Nephron progenitor cell (in vitro differentiated cells): ENCODE data around the gene PPP6R1.

Experiments used
- DNase-seq: peaks from one replicate; pipeline ENCODE4 v3.0.0; 2021
- H3K27ac Mint-ChIP-seq: 2 replicates; pipeline ENCODE4 v1.8.0; 2021; ENCODE audit warnings: mild to moderate bottlenecking, moderate library complexity, mixed read lengths
- H3K27me3 Mint-ChIP-seq: 2 replicates; pipeline ENCODE4 v1.8.0; 2021; ENCODE audit warnings: mild to moderate bottlenecking, low read depth, mixed read lengths; ENCODE audit not compliant: poor library complexity
- H3K36me3 Mint-ChIP-seq: 2 replicates; pipeline ENCODE4 v1.8.0; 2021; ENCODE audit warnings: low read depth, mixed read lengths
- H3K4me1 Mint-ChIP-seq: 2 replicates; pipeline ENCODE4 v1.8.0; 2021; ENCODE audit warnings: mixed read lengths
- H3K4me3 Mint-ChIP-seq: 2 replicates; pipeline ENCODE4 v1.8.0; 2021; ENCODE audit warnings: mild to moderate bottlenecking, moderate library complexity, mixed read lengths
- H3K9me3 Mint-ChIP-seq: 2 replicates; pipeline ENCODE4 v1.8.0; 2021; ENCODE audit warnings: mild to moderate bottlenecking, moderate library complexity, mixed read lengths
- TF ChIP-seq, protein P1 (sequence below): fragments of 200-600 bp; sonication (generic); IDR thresholded peaks from 2 replicates; pipeline ENCODE4 v1.5.0; 2021; ENCODE audit warnings: antibody characterized with exemption

The PPP6R1 gene

DNA sequence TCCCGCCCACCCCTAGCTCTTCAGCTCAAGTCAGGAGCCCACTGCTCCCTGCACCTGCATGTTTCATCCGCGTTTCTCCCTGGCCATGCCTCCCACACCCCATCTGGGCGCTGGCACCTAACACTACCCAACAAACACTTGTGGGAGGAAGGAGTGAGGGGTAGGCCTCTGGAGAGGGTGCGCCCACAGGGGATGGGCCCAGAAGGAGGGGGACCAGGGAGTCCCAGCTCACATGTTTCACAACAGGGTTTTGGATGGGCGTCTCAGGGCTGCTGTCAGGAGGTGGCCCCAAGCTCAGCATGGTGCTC lies 18.1 kb downstream of the PPP6R1 start:
- Mint-ChIP-seq H3K9me3 (no peaks in the 10 kb centered on the region), H3K4me1 (no peaks in the 10 kb centered on the region), H3K27me3 (no peaks in the 10 kb centered on the region), H3K27ac (peak overlapping the region; percentile 69), H3K4me3 (no peak overlapping the region), H3K36me3 (peaks cover 42% of the 10 kb centered on the region)
- no peak for DNase-seq
- TF ChIP-seq, protein P1, sequence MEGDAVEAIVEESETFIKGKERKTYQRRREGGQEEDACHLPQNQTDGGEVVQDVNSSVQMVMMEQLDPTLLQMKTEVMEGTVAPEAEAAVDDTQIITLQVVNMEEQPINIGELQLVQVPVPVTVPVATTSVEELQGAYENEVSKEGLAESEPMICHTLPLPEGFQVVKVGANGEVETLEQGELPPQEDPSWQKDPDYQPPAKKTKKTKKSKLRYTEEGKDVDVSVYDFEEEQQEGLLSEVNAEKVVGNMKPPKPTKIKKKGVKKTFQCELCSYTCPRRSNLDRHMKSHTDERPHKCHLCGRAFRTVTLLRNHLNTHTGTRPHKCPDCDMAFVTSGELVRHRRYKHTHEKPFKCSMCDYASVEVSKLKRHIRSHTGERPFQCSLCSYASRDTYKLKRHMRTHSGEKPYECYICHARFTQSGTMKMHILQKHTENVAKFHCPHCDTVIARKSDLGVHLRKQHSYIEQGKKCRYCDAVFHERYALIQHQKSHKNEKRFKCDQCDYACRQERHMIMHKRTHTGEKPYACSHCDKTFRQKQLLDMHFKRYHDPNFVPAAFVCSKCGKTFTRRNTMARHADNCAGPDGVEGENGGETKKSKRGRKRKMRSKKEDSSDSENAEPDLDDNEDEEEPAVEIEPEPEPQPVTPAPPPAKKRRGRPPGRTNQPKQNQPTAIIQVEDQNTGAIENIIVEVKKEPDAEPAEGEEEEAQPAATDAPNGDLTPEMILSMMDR: no peak

DNA sequence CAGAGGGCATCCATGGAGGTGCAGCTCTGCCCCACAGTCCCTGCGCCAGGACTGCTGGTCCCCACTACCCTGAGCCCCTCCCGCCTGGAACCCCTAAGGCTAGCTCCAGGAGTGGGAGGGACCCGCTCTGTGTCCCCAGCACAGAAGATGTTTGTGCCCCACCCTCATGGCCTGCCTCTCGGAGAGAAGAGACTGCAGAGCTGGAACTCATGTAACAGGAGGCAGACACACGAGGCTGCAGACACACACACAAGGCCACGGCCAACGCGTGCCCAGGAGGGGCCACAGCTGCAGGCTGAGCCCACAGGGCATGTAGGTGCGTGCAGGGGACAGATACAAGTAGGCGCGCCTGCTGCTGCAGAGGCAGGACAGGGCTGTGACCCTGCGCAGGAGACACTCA lies 19.8 kb downstream of the PPP6R1 start:
- Mint-ChIP-seq H3K4me1 (no peaks in the 10 kb centered on the region), H3K36me3 (peaks cover 56% of the 10 kb centered on the region), H3K4me3 (no peak overlapping the region), H3K27ac (no peak overlapping the region), H3K27me3 (no peaks in the 10 kb centered on the region), H3K9me3 (no peaks in the 10 kb centered on the region)
- DNase-seq: no peak
- TF ChIP-seq, protein P1: no peak

- Mint-ChIP-seq H3K27ac (no peak overlapping the region), H3K4me1 (peaks cover 4% of the 10 kb centered on the region), H3K4me3 (no peak overlapping the region), H3K36me3 (peaks cover 54% of the 10 kb centered on the region), H3K27me3 (no peaks in the 10 kb centered on the region), H3K9me3 (no peaks in the 10 kb centered on the region)
- no peak for DNase-seq
- TF ChIP-seq, protein P1: no peak
Observed at GRCh38 chr19:55238030-55238429, 20.8 kb downstream of the PPP6R1 start.

DNA sequence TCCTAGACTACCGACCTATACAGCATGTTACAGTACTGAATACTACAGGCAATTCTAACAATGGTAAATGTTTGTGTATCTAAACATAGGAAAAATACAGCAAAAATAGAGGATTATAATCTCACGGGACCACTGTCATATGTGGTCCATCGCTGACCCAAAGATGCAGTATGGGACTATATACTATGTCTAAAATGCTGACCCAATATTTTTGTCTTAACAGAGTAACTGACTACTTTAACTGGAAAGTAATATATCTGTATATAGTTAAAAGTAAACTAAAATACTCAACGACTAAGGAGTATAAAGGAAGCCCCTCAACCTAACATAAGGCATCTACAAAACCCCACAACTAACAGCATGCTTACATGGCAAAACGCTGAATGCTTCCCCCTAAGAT lies 25.8 kb downstream of the PPP6R1 start:
- H3K4me1 Mint-ChIP-seq: peaks cover 16% of the 10 kb centered on the region
- TF ChIP-seq, protein P1: no peak
- H3K4me3 Mint-ChIP-seq: no peak overlapping the region
- H3K27me3 Mint-ChIP-seq: no peaks in the 10 kb centered on the region
- DNase-seq: no peak
- H3K36me3 Mint-ChIP-seq: peaks cover 54% of the 10 kb centered on the region
- H3K27ac Mint-ChIP-seq: peak overlapping the region; percentile 64
- H3K9me3 Mint-ChIP-seq: no peaks in the 10 kb centered on the region

GRCh38 chr19:55232286-55232602 lies 26.6 kb downstream of the PPP6R1 start:
- TF ChIP-seq, protein P1: no peak
- peak overlapping the region; percentile 97 for H3K27ac Mint-ChIP-seq
- H3K4me3 Mint-ChIP-seq: no peak overlapping the region
- peak; percentile 32 for DNase-seq
- H3K4me1 Mint-ChIP-seq: peaks cover 16% of the 10 kb centered on the region
- H3K36me3 Mint-ChIP-seq: peaks cover 48% of the 10 kb centered on the region
- H3K27me3 Mint-ChIP-seq: no peaks in the 10 kb centered on the region
- H3K9me3 Mint-ChIP-seq: no peaks in the 10 kb centered on the region

DNA sequence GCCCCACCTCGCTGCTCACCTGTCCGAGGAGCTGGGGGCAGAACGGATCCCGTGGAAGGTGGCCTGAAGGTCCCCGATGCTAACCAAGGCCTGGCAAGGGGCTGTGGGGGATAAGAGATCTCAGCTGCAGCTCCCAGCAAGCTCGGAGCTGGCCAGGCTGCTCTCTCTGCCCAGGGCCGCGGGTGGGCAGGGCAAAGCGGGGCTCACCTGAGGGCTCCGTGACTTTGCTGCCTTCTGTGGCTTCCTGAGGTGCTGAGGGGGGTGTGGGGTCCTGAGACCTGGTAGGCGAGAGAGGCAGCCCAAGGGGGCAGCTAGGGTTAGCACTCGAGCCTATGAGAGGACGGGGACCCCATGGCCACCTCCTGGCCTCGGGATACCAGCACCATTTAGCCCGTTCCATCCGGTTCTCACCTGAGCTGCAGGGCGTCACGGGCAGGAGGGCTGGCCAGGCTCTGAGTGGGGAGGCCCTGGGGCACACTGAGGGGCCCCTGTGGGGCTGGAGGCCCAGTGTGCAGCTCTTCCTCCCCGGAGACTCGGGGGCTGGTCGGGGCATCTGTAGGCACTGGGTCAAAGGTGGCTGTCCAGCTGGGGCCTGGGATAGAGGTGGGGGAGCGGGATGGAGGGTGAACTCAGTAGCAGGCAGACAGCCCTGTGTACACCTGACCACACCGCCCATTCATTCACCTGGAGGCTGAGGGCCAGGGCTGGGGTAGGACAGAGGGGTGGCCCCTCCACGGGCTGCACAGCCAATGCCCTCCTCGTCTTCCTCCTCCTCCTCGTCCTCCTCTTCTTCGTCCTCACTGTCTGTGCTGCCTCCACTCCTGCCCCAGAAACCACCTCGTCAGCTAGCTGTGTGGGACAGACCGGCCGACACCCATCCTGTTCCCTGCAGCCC lies 27.2 kb downstream of the PPP6R1 start:
- Mint-ChIP-seq H3K4me1 (peaks cover 16% of the 10 kb centered on the region), H3K36me3 (peaks cover 43% of the 10 kb centered on the region), H3K27me3 (no peaks in the 10 kb centered on the region), H3K4me3 (no peak overlapping the region), H3K27ac (peak overlapping the region; percentile 97), H3K9me3 (no peaks in the 10 kb centered on the region)
- TF ChIP-seq, protein P1: no peak
- no peak for DNase-seq
